G401 (cell line): ENCODE measurements around the gene KRTAP12-4. TPM values are rescaled to one million over a fixed set of nuclear protein-coding genes. Genes with fewer than 3 reads are reported as not detected.
"Not testable (repeated sequence)": the region's sequence is repeated elsewhere in the genome, so short reads cannot be mapped to it uniquely, and the experiment has no call there.

Source experiments
- DNase-seq: peaks from one replicate; pipeline ENCODE4 v3.0.0-alpha.2; 2015; ENCODE audit warnings: low spot score
- in situ Hi-C: cut with HindIII; loops from 2 replicates; pipeline ENCODE4 v1.10.0; 2016; ENCODE audit warnings: low sequenced_read_pairs, mixed read lengths
- total RNA-seq: library from RNA; depleted of rRNA; stranded (reverse); fragments of >200 nt; shearing (Covaris generic); gene quantifications from 2 replicates; pipeline ENCODE4 v1.2.3, GENCODE V29; 2014

The KRTAP12-4 gene
- total RNA-seq, 1 experiment from 2014 or later = not detected

GRCh38 chr21:44689740-44690139, 35.3 kb upstream of the KRTAP12-4 start:
- in situ Hi-C loops, DNase-seq: not testable (repeated sequence)

- in situ Hi-C loops = no loop called here
- no peak for DNase-seq
Observed at GRCh38 chr21:44687671-44688070, 33.2 kb upstream of the KRTAP12-4 start.

GRCh38 chr21:44686843-44687561, 32.5 kb upstream of the KRTAP12-4 start:
- in situ Hi-C loops = no loop called here
- no peak for DNase-seq

- DNase-seq = no peak
- in situ Hi-C loops = no loop called here
Observed at GRCh38 chr21:44686000-44686781, 31.7 kb upstream of the KRTAP12-4 start.

GRCh38 chr21:44685050-44685449, 30.6 kb upstream of the KRTAP12-4 start:
- not testable (repeated sequence) for DNase-seq

GRCh38 chr21:44684483-44684882, 30.0 kb upstream of the KRTAP12-4 start:
- DNase-seq = no peak
- in situ Hi-C loops = no loop called here

More at GRCh38 chr21:44685050-44685449, 30.6 kb upstream of the KRTAP12-4 start:
- in situ Hi-C loops = not testable (repeated sequence)

- in situ Hi-C loops = no loop called here
- DNase-seq = no peak
Observed at GRCh38 chr21:44684077-44684476, 29.6 kb upstream of the KRTAP12-4 start.

- in situ Hi-C loops = no loop called here
- DNase-seq = no peak
Observed at GRCh38 chr21:44682580-44683151, 28.2 kb upstream of the KRTAP12-4 start.

GRCh38 chr21:44681861-44682579, 27.6 kb upstream of the KRTAP12-4 start, which contains the start of gene KRTAP12-1:
Gene KRTAP12-1, minus strand, starts transcription at chr21:44682163. Its CDS starts 40 bp downstream, at chr21:44682123.
- no peak for DNase-seq
- in situ Hi-C loops = no loop called here

GRCh38 chr21:44681152-44681551, 26.7 kb upstream of the KRTAP12-4 start:
- DNase-seq = no peak
- in situ Hi-C loops = no loop called here

GRCh38 chr21:44677881-44678280, 23.4 kb upstream of the KRTAP12-4 start:
- no peak for DNase-seq
- in situ Hi-C loops = no loop called here

- no peak for DNase-seq
- in situ Hi-C loops = no loop called here
Observed at GRCh38 chr21:44671911-44672310, 17.5 kb upstream of the KRTAP12-4 start.

GRCh38 chr21:44670642-44671432, 16.4 kb upstream of the KRTAP12-4 start:
- in situ Hi-C loops = no loop called here
- no peak for DNase-seq

GRCh38 chr21:44667612-44668011, 13.2 kb upstream of the KRTAP12-4 start:
- in situ Hi-C loops = no loop called here
- DNase-seq = no peak

GRCh38 chr21:44666401-44667320, 12.2 kb upstream of the KRTAP12-4 start, which contains the start of gene KRTAP12-2:
Gene KRTAP12-2, minus strand, starts transcription at chr21:44666927. Its CDS starts 41 bp downstream, at chr21:44666886.
- DNase-seq = peak; percentile 1

GRCh38 chr21:44664691-44665090, 10.2 kb upstream of the KRTAP12-4 start:
- DNase-seq = no peak
- in situ Hi-C loops = no loop called here

More at GRCh38 chr21:44666401-44667320, 12.2 kb upstream of the KRTAP12-4 start, which contains the start of gene KRTAP12-2:
- in situ Hi-C loops = no loop called here

- in situ Hi-C loops, DNase-seq: not testable (repeated sequence)
Observed at GRCh38 chr21:44661567-44661966, 7.1 kb upstream of the KRTAP12-4 start.
